Dermis microvascular lymphatic vessel endothelial cell (primary cell): ENCODE results near the gene PFKFB4. TPM values are rescaled to one million over a fixed set of nuclear protein-coding genes. Genes with fewer than 3 reads are reported as not detected.

Experiments used
- DNase-seq, 2 donors: peaks; one replicate each; pipeline versions ENCODE4 v3.0.0 to v3.0.0-alpha.2; 2010; ENCODE audit warnings: low read depth in 2 of 2
- total RNA-seq: library from RNA; depleted of rRNA; stranded (reverse); fragments of >200 nt; gene quantifications from 2 replicates; pipeline ENCODE4 v1.2.1, GENCODE V29; 2014

Gene PFKFB4
- total RNA-seq, 1 donor from 2014 or later: 1.3 TPM

DNA sequence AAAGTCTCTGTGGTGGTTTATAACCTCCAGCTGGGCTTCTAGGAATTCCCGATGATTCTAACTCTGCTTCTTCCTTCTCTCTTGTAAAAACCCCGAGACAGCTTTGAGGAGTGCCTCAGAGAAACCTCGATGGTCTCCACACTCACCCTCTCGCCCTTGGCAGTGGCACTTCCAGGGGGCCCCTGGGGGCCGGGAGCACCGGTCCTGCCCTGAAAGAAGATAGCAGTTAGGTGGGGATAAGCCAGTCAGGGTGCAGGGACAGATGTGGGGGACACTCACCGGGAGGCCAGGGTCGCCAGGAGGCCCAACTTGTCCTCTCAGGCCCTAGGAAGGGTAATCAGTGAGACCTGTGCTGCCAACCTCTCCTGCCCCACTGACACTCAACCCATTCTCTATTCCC is 28.8 kb upstream of the PFKFB4 start:
- DNase-seq: no peak

DNA sequence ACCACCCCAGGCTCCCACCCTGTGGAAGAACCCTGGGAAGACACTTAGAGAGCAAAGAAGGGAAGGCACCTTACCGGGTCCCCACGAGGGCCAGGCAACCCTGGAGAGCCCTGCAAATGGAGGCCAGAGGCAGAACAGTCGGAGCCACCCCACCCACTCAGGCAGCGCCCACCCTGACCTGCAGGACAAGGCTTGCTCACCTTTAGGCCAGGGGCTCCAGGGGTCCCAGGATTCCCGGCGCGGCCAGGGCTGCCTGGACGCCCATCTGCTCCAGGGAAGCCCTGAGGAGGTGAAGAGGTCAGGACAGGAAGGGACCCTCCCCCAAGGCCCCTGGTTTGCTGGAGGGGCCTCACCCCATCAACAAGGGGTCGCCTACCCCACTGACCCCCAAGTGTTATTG is 28.2 kb upstream of the PFKFB4 start:
- DNase-seq: no peak

DNA sequence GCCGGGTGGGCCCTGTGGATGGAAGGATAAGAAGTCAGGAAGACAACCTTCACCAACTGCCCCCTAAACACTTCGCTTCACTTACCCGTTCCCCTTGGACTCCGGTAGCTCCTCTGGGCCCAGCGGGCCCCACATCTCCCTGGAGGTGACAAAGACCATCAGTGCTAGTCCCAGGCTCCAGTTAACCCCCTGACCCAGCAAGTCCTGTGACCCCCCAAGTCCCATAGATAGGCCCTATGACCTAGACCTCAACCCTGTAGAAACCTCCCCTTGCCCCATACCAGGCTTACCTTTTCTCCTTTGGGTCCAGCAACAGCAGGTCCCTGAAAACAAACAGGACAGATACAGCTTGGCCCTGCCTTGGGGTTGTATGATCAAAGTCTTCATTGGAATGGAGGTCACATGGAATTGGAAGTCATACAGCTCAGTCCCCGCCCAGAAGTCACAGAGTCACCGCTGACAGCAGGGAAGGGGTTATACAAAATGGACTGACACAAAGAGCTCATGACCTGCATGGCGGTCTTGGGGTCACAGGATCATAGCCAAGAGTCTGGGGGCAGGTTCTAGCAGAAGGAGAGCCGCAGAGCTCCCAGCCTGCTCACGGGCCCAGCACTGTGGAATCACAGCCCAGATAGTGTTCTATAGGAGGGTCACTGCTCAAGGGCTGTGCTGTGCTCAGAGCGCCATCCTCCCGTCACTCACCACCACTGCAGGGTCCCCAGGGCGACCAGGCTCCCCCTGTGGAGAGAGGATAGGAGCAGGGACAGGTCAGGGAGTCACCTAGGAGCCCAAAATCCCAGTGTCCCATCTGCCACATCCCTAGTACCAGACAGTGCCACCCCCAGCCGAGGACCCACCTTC is 25.2 kb upstream of the PFKFB4 start:
- no peak for DNase-seq

DNA sequence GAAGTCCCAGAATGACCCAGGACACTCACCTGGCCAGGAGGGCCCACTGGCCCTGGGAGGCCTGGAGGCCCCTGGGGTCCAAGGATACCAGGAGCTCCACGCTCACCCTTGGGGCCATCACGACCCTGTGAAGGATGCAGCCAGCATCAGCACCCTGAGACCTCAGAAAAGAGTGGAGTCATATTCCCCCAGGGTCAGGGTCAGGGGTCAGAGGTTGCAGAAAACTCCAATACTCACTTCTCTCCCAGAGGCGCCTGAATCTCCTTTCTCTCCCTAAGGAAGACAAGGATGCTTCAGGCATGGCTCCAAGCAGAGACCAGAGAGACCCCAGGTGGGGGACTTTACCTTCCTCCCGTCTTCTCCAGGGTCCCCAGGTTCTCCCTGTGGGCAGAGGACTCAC is 20.0 kb upstream of the PFKFB4 start:
- no peak for DNase-seq

DNA sequence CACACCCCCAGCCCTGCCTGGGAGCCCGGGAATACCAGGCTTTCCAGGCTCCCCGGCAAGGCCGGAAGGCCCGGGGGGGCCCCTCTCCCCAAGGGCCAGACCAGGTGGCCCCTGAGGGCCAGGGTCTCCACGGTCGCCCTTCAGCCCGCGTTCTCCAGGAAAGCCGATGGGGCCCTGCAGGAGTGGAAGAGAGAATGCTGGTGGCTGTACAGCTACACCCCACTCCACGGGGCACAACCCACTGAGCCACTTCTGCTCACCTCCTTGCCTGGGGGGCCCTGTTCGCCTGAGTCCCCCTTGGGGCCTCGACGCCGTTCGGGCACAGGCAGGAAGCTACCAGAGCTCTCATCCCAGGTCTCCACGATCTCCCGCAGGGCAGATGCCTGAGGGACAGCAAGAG is 18.8 kb upstream of the PFKFB4 start:
- DNase-seq: no peak

DNA sequence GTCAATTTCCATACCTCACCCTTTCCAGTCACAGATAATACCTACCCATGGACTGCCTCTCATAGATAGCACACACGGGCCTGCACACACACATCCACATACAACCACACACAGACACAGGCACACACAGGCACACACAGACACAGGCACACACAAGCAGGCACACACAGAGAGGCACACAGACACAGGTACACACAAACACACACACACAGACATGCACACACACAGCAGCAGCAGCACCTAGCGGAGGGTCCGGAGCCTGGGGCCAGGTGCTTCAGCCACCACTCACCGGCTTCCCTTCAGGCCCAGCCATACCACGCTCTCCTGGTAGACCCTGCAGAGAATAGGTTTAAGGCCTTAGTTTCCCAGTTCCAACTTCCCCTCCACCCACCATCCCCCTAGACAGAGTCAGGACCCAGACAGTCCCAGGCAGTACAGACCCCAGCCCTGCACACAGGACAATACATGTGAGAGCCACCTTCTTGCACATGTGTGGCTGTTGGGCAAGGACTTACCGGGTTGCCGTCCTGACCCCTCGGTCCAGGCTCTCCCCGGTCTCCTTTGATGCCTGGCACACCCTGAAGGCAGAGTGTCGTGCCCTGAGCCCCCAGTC is 17.5 kb upstream of the PFKFB4 start:
- no peak for DNase-seq

DNA sequence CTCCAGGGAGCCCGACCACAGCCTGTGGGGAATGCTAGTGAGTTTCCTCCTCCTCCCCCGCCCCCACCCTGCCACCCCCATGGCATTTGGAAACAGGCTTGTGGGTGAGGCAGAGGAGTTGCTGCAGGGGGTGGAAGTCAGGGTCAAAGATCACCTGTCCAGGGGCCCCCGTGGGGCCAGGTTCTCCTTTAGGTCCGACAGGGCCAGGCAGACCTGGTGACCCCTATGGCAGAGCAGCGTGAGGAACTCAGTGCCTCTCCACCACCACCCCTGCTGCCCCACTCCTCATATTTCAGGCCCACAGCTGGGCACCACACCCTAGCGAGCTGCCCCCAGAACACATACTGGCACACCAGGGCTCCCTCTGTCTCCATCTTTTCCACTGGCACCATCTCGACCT is 15.9 kb upstream of the PFKFB4 start:
- no peak for DNase-seq

DNA sequence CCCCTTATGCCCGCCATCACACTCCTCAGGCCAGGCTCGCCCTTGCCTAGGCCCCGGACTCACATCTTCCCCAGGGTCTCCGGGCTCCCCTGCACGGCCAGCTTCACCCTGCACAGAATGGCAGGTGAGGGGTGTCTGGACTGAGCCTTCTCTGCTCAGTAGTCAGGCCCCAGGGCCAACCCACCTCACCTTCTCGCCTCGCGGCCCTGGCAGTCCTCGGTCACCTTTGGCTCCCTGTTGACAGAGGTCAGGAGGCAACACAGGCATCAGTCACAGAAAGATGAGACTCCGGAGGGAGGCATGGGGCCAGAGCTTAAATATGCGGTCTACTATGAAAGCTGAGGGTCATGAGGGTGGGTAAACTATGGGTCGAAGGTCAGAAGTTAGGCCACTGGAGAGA is 15.3 kb upstream of the PFKFB4 start:
- no peak for DNase-seq

DNA sequence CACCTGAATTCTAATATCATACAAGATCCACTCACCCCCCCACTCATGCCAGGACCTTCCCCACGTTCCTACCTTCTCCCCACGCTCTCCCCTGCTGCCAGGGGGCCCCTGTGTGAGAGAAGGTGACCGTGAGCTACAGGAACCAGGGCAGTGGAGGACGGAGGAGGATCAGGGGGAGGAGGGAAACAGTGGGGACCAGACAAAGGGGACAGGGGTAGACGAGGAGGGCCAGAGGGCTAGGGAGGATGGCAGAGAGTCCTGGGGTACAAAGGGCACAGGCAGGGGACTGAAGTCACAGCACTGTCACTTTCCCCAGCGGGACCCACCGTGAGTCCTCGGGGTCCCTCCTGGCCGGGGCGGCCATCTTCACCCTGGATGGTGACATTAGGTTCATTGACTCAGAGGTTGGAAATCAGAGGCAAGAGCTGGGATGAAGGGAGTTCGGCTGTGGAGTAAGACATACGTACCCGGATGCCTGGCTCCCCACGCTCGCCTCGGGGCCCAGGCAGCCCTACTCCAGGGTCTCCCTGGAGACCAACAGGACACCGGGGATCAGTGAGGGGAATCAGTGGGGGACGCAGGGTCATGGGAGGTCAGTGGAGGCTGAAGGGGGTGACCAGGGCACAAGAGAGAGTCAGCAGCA is 13.3 kb upstream of the PFKFB4 start:
- DNase-seq: no peak

DNA sequence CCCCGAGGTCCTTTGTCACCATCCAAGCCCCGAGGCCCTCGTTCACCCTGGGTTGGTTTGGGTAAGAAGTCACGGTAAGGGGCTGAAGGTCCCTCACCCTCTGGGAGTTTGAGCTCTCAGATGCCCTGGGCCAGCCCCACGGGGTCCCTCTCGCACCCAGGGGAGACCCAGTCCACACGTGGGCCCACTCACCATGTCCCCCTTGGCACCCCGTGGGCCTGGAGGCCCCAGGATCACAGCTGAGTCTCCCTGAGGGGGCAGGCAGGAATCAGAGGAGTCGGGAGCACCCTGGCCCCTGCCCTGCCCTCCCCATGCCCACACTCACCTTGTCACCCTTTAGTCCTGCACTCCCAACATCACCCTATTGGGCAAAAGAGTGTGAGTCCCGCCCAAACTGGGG is 12.8 kb upstream of the PFKFB4 start:
- no peak for DNase-seq

DNA sequence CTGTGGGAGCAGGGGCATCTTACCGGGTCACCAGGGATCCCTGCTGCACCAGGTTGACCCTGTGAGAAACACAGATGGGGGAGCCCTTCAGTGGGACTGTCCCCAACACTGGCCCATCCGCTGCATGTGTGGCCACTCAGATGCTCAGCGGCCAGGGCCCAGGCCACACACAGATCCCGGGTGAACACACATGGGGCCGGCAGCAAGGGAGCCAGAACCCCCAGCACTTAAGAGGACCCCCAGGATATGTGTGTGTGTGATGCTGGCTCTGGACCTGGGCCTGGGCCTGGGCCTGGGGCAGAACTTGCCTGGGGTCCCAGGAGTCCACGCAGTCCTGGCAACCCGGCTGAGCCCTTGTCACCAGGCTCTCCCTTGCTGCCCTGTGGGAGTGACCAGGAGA is 11.9 kb upstream of the PFKFB4 start:
- no peak for DNase-seq

DNA sequence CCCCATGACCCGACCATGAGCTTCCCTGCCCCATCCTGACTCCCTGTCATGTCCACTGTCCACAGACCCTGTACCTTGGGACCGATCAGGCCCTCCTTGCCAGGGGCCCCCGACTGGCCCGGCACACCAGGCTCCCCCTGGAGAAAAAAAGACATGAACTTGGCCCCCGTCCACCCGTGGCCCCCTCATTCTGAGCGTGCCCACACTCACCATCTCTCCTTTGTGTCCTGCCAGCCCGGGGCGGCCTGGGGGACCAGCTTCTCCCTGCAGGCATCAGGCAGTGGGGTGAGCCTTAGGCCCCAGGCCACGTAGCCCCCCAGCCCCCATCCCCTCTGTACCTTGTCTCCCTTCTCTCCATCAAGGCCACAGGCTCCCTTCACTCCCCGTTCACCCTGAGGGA is 10.9 kb upstream of the PFKFB4 start:
- no peak for DNase-seq

DNA sequence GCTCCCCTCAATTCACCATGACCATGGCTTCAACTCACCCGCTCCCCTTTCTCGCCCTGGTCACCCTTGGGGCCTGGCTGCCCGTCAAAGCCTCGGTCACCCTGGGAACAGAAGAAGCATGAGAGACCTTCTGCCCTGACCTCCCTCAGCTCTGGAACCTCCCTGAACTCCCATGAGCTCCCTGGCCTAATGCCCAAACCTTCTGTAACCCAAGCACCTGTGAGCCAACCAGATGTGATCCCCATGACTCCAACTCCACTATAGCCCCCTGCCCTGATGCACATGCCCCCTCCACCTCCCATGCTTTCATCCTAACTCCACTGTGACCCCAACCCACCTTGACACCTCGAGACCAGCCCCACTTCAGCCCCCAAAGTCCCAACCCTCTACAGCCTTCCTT is 10.5 kb upstream of the PFKFB4 start:
- no peak for DNase-seq

DNA sequence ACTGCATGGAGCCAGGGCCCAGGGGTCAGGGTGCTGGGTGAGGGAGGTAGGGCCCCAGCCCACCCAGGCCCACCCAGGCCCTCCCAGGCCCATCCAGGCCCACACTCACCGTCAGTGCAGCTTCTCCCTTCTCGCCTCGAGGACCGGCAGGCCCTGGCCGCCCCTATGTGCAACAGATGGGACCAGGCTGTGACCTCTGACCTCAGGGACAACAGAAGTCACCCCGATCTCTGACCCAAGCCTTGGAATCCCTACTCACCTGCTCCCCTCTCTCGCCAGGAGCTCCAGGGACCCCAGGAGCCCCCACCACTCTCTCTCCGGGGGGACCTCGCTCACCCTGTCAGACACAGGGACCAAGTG is 9.8 kb upstream of the PFKFB4 start:
- no peak for DNase-seq

DNA sequence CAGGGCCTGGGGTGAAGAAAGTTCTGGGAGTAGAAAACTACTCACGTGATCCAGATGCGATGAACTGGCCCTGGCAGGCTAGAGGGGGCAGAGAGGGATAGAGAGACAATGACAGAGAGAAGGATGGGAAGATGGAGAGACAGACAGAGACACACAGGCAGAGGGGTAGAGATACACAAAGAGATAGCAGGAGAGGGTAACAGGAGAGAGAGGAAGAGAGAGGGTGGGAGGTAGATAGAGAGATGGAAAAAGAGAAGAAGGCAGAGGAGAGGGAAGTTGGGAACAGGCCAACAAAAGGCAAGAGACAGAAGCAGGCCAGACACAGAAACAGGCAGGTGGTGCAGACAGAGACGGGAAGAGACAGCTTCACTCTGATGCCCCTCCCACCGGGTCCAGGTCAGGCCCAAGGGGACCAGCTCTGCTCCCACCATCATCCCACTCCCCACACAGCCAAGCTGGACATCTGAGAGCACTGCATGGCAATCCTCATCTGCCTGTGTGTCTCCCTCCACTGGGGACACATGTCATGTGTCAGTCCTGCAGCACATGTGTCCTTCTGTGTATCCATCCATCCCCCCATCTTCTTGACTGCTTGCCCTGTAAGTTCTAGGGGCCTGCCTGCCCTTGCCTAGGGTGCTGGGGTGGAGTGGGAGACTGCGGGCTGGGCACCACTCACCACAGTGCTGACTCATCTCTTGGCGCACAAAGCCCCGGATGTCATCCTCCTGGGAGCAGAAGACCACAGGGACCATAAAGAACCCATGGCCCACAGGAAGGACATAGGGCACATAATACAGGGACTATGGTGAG is 9.2 kb upstream of the PFKFB4 start:
- DNase-seq: peak in 1 of 2 donors; percentile 26

DNA sequence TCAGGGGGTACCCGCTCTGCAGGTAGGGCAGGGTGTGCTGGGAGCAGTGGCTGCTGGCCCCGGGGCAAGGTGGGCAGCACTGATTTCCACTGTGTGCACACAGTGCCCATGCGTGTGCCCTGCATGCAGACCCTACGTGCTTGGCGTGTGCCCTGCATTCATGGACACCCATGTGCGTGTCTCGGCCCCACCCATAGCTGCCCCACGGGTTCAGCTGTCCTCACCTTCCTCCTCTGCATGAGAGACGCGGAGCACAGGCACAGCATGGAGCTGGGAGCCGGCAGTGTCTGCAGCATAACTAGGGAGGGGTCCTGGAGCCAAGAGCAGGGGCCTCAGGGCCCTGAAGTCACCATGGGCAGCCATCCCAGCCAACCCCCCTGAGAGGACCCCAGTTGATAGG is 8.6 kb upstream of the PFKFB4 start:
- no peak for DNase-seq

DNA sequence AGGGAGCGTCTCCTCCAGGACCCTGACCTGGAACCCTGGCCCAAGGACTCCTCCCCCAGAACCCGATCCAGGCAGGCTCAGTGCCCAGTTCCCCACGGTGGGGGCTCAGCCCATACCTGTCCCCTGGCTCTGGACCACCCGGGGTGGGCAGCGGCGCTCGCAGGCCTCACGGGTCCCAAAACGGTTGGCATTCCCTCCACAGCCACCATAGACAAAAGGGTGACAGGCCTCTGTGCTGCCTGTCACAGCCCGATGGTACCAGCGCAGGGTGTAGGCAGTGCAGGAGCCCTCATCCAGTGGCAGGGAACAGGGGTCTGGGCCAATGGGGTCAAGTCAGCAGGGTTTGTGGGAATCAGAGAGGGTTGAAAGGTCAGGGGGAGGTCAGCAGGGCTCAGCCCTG is 8.1 kb upstream of the PFKFB4 start:
- DNase-seq: no peak

DNA sequence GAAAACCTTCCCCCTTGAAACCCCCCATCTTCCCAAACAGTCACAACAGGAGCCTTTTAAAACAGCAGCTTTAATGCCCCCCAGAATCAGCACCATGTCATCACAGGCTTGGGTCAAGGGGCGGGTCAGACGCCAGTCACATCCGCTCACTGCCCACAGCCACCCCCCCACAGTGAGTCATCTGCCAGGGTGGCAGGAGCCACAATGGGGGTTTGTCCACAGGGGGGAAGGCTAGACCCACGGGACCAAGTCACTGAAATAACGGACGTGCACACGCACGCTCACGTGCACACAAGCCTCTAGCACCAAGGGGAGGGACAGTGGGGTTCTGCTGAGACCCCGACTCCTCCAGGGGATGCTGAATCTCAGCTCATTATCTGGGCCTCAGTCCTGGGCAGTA is 7.4 kb upstream of the PFKFB4 start:
- DNase-seq: peak; percentile 55 to 89

DNA sequence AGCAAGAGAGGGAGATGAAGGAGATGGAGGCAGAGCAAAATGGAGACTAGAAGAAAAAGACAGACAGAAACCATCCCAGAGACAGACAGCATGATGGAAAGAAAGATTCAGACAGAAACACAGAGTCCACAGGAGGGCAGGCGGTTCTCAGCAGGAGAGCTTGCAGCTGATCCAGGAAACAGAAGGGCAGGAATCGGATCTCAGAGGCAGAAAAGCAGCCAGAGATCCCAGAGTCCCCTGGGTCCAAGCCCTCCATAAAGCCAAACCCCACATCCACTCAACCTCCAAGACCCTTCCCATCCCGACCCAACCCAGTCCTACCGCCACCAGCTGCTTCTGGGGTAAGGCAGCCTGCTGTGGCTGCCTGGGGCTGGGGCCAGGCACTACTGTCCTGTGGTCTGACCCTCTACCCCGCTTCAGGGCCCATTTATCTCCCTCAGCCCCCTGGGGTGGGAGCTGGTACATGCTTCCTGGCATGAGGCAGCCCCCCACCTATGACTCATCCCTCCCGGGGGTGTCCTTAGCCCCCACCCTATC is 6.8 kb upstream of the PFKFB4 start, which contains the start of gene UCN2:
Gene UCN2 (minus strand): TSS at position 400 of the 537 bp plus-strand sequence. CDS start 657 bp downstream, outside the sequence.
- peak in 1 of 2 donors; percentile 45 for DNase-seq

DNA sequence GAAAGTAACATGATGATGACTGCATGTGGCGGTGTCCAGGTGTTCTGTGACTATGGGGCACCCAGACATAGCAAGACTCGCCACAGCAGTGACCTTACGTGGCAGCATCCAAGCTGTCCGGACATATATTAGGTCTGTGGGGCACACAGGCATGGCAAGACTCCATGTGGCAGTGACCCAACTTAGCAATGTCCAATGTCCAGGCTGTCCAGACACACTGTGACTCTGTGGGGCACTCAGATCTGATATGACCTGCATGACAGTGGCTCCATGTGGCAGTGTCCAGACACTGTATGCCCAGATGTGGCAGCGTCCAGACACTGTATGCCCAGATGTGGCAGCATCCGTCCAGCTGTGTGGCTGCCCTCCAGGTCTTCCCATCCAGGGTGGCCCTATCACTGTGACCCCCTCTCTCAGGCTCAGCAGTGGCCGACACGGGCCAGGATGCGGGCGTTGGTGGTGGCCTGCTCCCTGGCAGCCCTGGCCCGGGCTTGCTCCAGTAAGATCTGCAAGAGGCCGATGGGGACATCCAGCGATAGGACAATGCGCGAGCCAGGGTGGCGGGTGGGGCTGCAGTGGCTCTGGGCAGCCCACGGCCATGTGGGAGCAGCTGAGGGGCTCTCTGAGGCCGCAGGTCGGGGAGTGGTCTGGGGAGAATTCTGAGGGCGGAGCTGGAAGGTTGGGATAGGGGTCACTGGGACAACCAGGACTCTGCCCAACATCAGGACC is 5.9 kb upstream of the PFKFB4 start:
- no peak for DNase-seq
